ENCODE measurements around the gene PGAP1. TPM values are rescaled to one million over a fixed set of nuclear protein-coding genes. Genes with fewer than 3 reads are reported as not detected.

The PGAP1 gene
- total and polyA plus RNA-seq, 2 of the 8 experiments (the other 6 are each of a cell fraction or from before 2014, with no cell fraction given), result 8.3 to 24.1 TPM

- Histone ChIP-seq H3K9ac (replicated peaks in 1 of 4; ENCODE audit: extremely low read depth in 1 of 4, low read depth in 3 of 4, low read length in 3 of 4) (no peak overlapping the region), H3K23me2 (ENCODE audit: low read depth, low read length) (no peaks in the 10 kb centered on the region), H3K18ac (ENCODE audit: extremely low read depth, low read length) (no peak overlapping the region), H3K23ac (ENCODE audit: insufficient read length) (no peak overlapping the region), H2AK5ac (ENCODE audit: low read depth, low read length) (no peak overlapping the region), H3K14ac (ENCODE audit: insufficient read length) (no peak overlapping the region), H2BK20ac (ENCODE audit: low read length) (no peak overlapping the region), H3K27me3 (replicated peaks in 1 of 4; ENCODE audit: control insufficient read depth in 3 of 4, extremely low read depth in 1 of 4, insufficient read depth in 3 of 4, low read length in 3 of 4) (no peaks in the 10 kb centered on the region), H4K8ac (ENCODE audit: extremely low read depth, insufficient read depth, low read length) (no peak overlapping the region), H2BK5ac (ENCODE audit: low read depth, low read length) (no peak overlapping the region), H2BK120ac (replicated peaks; ENCODE audit: low read depth, low read length) (no peak overlapping the region), H4K5ac (ENCODE audit: insufficient read length, low read depth, low read length) (no peak overlapping the region), H3K36me3 (ENCODE audit: control insufficient read depth in 2 of 4, insufficient read depth in 4 of 4, low read length in 3 of 4) (no peaks in the 10 kb centered on the region), H3K79me2 (ENCODE audit: control insufficient read depth in 1 of 2, insufficient read depth in 2 of 2, low read length in 2 of 2) (no peaks in the 10 kb centered on the region), H2BK15ac (ENCODE audit: low read length) (no peak overlapping the region), H3K4me3 (ENCODE audit: extremely low read depth in 1 of 4, insufficient read depth in 2 of 4, low read depth in 3 of 4, low read length in 4 of 4) (no peak overlapping the region), H3K79me1 (ENCODE audit: low read depth, low read length) (no peaks in the 10 kb centered on the region), H3K9me3 (ENCODE audit: insufficient read depth in 2 of 2, low read depth in 1 of 2, low read length in 1 of 2) (no peaks in the 10 kb centered on the region), H3K4ac (replicated peaks; ENCODE audit: insufficient read length, low read depth, low read length) (no peak overlapping the region), H3K56ac (replicated peaks; ENCODE audit: insufficient read length, low read depth, low read length) (no peak overlapping the region), H4K20me1 (replicated peaks in 1 of 2; ENCODE audit: control insufficient read depth in 1 of 2, insufficient read depth in 2 of 2, low read length in 2 of 2) (no peaks in the 10 kb centered on the region), H3K4me1 (replicated peaks in 1 of 4; ENCODE audit: control insufficient read depth in 3 of 4, insufficient read depth in 4 of 4, low read length in 3 of 4) (peaks cover 0 to 8% (median 3%) of the 10 kb centered on the region in 4 experiments; a peak in 2 of 7 replicates), H3K27ac (ENCODE audit: low read depth, low read length) (no peak overlapping the region), H4K91ac (replicated peaks; ENCODE audit: insufficient read length, low read length) (no peak overlapping the region), H2AFZ (ENCODE audit: low read length) (no peak overlapping the region), H2BK12ac (ENCODE audit: low read depth, low read length) (no peak overlapping the region), H3K4me2 (ENCODE audit: insufficient read depth in 1 of 2, low read depth in 2 of 2, low read length in 2 of 2) (no peak overlapping the region)
- 73% methylated on average over 1 of the region's 1 CpG; no CpG with 5 or more reads in 1 of the 2 experiments for WGBS, 2 experiments (ENCODE audit: extremely low coverage in 1 of 2, insufficient coverage in 1 of 2, insufficient read length in 1 of 2, insufficient replicate concordance in 2 of 2, low coverage in 1 of 2, low lambda C conversion rate in 2 of 2, missing lambda C conversion rate in 1 of 2)
- ChIA-PET POLR2A (ENCODE audit: partially characterized antibody) (no interaction called here), CTCF (ENCODE audit: partially characterized antibody) (interaction anchor here (0.6 kb wide), 1 partner anchor 506 kb away, joined by 3 read pairs; no protein-coding TSS in a partner anchor)
- DNase-seq (ENCODE audit: low read depth in 1 of 2, low spot score in 2 of 2) (no peak), FAIRE-seq (no peak)
- TF ChIP-seq RBBP5 (IDR thresholded peaks at IDR 0.05; ENCODE audit: borderline replicate concordance, low read depth, low read length), result no peak
- no peak for TF ChIP-seq E2F6 (IDR thresholded peaks at IDR 0.05)
- no peak for TF ChIP-seq MAX (IDR thresholded peaks at IDR 0.05)
- TF ChIP-seq BCL11A (IDR thresholded peaks at IDR 0.05; ENCODE audit: low read depth in 2 of 2, low read length in 2 of 2), result no peak
- no peak for TF ChIP-seq CHD1 (IDR thresholded peaks at IDR 0.05; ENCODE audit: low read depth, low read length)
- no peak for TF ChIP-seq JUN (IDR thresholded peaks at IDR 0.05; ENCODE audit: low read depth, low read length)
- TF ChIP-seq KDM5A (IDR thresholded peaks at IDR 0.05; ENCODE audit: low read length), result no peak
- no peak for TF ChIP-seq SIRT6 (IDR thresholded peaks at IDR 0.05; ENCODE audit: low read length)
- TF ChIP-seq POLR2A (IDR thresholded peaks at IDR 0.05; ENCODE audit: control extremely low read depth in 1 of 2, low read depth in 2 of 2, low read length in 2 of 2), result no peak
- TF ChIP-seq ZNF274 (IDR thresholded peaks at IDR 0.05; ENCODE audit: borderline replicate concordance, extremely low read depth, low read length), result no peak
- TF ChIP-seq ATF3 (IDR thresholded peaks at IDR 0.05; ENCODE audit: insufficient read depth, low read depth, low read length), result no peak
- TF ChIP-seq EP300 (IDR thresholded peaks at IDR 0.05; ENCODE audit: borderline replicate concordance in 1 of 2, low read depth in 2 of 2, low read length in 2 of 2), result no peak
- no peak for TF ChIP-seq KDM4A (IDR thresholded peaks at IDR 0.05; ENCODE audit: low read depth, low read length, severe bottlenecking)
Observed at GRCh38 chr2:196974970-196975369, 48.5 kb upstream of the PGAP1 start.

All from H1 (cell line).